Measurements from ENCODE around the gene CHD9.

DNA sequence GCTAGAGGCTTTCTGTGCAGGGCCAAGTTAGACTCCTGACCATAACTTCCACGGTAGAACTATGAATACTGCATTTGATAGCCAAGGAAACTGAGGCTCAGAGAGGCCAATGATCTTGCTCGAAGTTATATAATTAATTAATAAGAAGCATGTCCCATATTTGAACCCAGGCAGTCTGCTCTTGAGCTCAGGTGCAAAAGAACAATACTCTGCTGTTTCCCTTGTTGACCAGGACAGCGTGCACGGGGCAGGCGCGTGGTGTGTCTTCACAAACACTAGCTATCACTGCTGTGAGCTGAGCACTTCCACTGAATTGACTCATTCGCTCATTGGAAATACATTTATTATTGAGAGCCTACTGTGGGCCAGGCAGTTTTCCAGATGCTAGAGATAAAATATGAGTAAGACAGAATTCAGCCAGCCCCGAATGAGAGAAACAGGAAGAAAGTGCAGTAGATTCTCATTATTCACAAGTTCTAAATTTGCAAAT lies 1.6 kb downstream of the CHD9 start:
- TF ChIP-seq POLR2A (IDR thresholded peaks at IDR 0.05) = no peak
- TF ChIP-seq CTCF (IDR thresholded peaks at IDR 0.05) = no peak

Data from thyroid gland (tissue), 4 donors.